Bronchial epithelial cell (primary cell): ENCODE results near the gene NRXN3. TPM values are rescaled to one million over a fixed set of nuclear protein-coding genes. Genes with fewer than 3 reads are reported as not detected.

Source experiments
- DNase-seq: peaks from one replicate; pipeline ENCODE4 v3.0.0-alpha.2; 2010; ENCODE audit warnings: low read depth
- FAIRE-seq: peaks from 2 replicates; lab custom pipeline; 2011; peaks lifted over from hg19 to GRCh38; lab: Jason Lieb, UNC
- H3K27me3 ChIP-seq: 2 replicates; pipeline ENCODE4 v1.5.1; 2011; ENCODE audit warnings: low read length; ENCODE audit not compliant: control insufficient read depth, insufficient read depth
- H3K36me3 ChIP-seq: 2 replicates; pipeline ENCODE4 v1.5.1; 2011; ENCODE audit warnings: low read length; ENCODE audit not compliant: control insufficient read depth, insufficient read depth
- H3K4me3 ChIP-seq: 2 replicates; pipeline ENCODE4 v1.5.1; 2011; ENCODE audit warnings: mild to moderate bottlenecking, low read depth, low read length, control low read depth
- CTCF ChIP-seq: IDR thresholded peaks from 2 replicates; pipeline ENCODE4 v1.5.1; 2011; ENCODE audit warnings: mild to moderate bottlenecking, moderate library complexity, low read length, control low read depth, inconsistent platforms; ENCODE audit not compliant: insufficient read depth, severe bottlenecking
- total RNA-seq: library from RNA; depleted of rRNA; stranded (reverse); fragments of >200 nt; gene quantifications from 2 replicates; pipeline ENCODE4 v1.2.1, GENCODE V29; 2014

The NRXN3 gene
- total RNA-seq, 1 donor from 2014 or later, result under 0.01 TPM

- H3K36me3 ChIP-seq, result no peaks in the 10 kb centered on the region
- TF ChIP-seq CTCF, result no peak
- no peak for DNase-seq
- no peak overlapping the region for H3K4me3 ChIP-seq
- no peak for FAIRE-seq
- no peaks in the 10 kb centered on the region for H3K27me3 ChIP-seq
These were observed 1401.2 kb downstream of the NRXN3 start for GRCh38 chr14:79571366-79571765.

- Histone ChIP-seq H3K27me3 (no peaks in the 10 kb centered on the region), H3K4me3 (no peak overlapping the region), H3K36me3 (no peaks in the 10 kb centered on the region)
- DNase-seq (no peak), FAIRE-seq (no peak)
- TF ChIP-seq CTCF, result no peak
These were observed 1403.3 kb downstream of the NRXN3 start for GRCh38 chr14:79573486-79573885.

- no peaks in the 10 kb centered on the region for H3K27me3 ChIP-seq
- TF ChIP-seq CTCF, result no peak
- FAIRE-seq (no peak), DNase-seq (no peak)
- H3K4me3 ChIP-seq, result no peak overlapping the region
- H3K36me3 ChIP-seq, result no peaks in the 10 kb centered on the region
These were observed 1404.9 kb downstream of the NRXN3 start for GRCh38 chr14:79575032-79575431.

- Histone ChIP-seq H3K36me3 (no peaks in the 10 kb centered on the region), H3K27me3 (no peaks in the 10 kb centered on the region), H3K4me3 (no peak overlapping the region)
- DNase-seq, result no peak
- no peak for TF ChIP-seq CTCF
- FAIRE-seq, result no peak
These were observed 1406.3 kb downstream of the NRXN3 start for GRCh38 chr14:79576424-79576823.

- H3K27me3 ChIP-seq, result no peaks in the 10 kb centered on the region
- no peaks in the 10 kb centered on the region for H3K36me3 ChIP-seq
- no peak overlapping the region for H3K4me3 ChIP-seq
- no peak for FAIRE-seq
- no peak for DNase-seq
- no peak for TF ChIP-seq CTCF
These were observed 1408.3 kb downstream of the NRXN3 start for GRCh38 chr14:79578470-79578869.

GRCh38 chr14:79580414-79580813 is 1410.2 kb downstream of the NRXN3 start:
- no peak for FAIRE-seq
- H3K4me3 ChIP-seq, result no peak overlapping the region
- TF ChIP-seq CTCF, result no peak
- no peak for DNase-seq
- H3K27me3 ChIP-seq, result no peaks in the 10 kb centered on the region
- no peaks in the 10 kb centered on the region for H3K36me3 ChIP-seq
